GM21737 (cell line): Measurements from ENCODE around the gene MYH15.

Experiments used
- ATAC-seq: cut with Tn5 transposase; IDR thresholded peaks from one replicate; pipeline ENCODE4 v1.9.1; 2021; ENCODE audit warnings: mild to moderate bottlenecking, moderate library complexity; ENCODE audit not compliant: unreplicated experiment

MYH15 gene

GRCh38 chr3:108473711-108474110, 36.7 kb downstream of the MYH15 start:
- ATAC-seq: no peak

DNA sequence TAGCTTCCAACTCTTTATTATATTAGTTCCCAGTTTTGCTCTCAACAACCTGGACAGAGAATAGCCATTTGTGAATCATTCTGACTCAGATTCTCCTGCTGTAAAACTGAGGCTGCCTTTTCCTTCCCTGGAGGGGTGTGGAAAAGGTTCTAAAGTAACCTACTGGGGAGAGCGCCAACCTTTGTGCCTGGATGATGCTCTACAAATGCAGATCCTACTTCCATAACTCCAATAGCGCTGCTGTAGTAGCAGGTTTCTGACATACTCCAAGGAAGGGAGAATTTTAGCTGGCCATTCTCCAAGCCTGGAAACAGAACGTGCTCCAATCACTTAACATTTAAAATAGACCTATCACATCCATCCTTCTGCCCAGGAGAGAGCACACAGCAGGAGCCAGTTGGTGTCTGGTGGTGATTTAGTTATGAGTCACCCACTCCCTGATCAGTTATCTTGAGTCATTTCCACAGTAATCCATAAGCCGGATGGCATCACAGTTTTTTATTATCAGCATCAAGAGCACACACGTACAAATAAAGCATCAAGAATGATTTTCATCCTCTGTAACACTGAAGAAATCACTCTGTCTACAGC, 38.3 kb downstream of the MYH15 start:
- ATAC-seq: no peak

DNA sequence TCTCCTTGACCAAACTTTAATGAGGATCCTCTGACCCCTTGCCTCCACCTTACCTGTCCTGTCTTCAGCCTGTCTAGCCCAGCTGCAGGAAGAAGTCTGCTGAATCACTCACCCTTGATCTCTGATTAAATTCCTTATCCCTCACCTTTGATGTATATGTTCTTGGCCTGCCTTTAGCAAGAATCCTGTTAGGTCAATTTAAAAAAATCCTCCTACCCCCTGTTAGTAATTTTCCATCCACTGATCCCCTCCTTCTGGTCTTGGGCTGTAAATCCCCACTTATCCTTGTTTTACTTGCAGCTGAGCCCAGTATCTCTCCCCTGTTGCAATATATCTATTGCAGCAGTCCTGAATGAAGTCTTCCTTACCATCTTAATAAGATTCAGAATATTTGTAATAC, 39.0 kb downstream of the MYH15 start:
- no peak for ATAC-seq

- ATAC-seq: no peak
Observed at GRCh38 chr3:108469126-108469525, 41.3 kb downstream of the MYH15 start.

DNA sequence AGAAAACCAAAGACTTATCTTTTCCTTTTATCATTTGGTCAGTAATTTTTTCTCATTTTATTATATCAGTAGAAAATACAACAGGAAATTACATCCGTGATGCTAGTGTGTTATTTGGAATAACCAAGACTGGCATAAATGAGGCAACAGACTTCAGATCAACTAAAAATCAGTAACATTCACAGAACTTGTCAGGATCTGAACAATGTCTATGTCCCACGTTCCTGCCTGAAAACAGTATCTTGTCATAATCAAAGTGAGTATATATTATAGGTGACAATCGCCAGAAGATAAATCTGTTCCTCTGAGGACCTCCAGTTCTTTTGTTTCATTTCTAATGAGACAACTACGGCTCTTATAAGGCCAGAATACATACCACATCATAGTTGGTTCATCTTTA, 41.8 kb downstream of the MYH15 start:
- ATAC-seq: no peak

GRCh38 chr3:108462899-108463298, 47.5 kb downstream of the MYH15 start:
- ATAC-seq: no peak

- ATAC-seq: no peak
Observed at GRCh38 chr3:108461661-108462111, 48.7 kb downstream of the MYH15 start.

DNA sequence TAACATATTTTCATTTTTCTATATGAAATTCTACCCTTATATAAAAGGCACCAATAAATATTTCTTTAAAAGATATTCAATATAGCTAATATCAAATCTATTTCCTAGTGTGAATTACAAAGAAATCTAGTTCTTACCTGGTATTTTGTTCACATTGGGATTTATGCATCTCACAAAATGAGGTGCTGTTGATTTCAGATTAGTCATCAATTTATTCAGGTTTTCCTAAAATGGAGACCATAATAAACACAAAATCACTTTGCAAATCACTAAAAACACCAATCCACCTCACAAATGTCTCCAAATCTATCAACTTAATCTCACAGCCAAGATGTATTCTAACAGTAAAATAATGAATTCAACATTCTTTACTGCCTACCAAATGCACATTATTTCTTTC, 51.2 kb downstream of the MYH15 start:
- ATAC-seq: no peak

GRCh38 chr3:108455212-108455705, 55.1 kb downstream of the MYH15 start:
- no peak for ATAC-seq

DNA sequence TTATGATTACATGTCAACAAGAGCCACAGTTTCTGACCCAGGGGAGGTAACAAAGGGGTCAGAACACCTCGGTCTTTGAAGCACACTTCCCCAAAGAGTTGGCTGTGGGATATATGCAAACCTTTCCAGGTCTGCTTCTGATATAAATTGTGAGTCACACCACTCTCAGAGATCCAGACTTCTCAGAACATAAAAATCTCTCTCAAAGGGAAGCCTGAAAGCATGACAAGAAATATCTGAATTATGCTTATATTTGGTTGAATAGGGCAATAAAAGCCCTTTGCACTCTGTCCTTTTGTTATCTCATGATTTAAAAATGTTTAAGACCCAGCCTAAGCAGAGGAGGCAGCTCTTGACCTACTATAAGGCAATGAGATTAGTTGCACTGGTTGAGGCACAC, 56.8 kb downstream of the MYH15 start:
- no peak for ATAC-seq

DNA sequence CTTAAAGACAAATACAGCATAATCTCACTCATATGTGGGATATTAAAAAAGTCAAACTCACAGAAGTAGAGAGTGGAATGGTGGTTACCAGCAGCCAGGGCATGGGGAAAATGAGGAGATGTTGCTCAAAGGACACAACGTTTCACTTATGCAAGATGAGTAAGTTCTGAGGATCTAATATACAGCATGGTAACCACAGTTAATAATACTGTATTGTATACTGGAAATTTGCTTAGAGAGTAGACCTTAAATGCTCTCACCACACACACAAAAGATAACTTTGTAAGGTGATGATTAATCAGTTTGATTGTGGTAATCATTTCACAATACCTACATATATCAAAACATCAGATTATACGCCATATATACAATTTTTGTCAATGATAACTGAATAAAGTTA, 60.0 kb downstream of the MYH15 start:
- ATAC-seq: no peak

- no peak for ATAC-seq
Observed at GRCh38 chr3:108448593-108448992, 61.8 kb downstream of the MYH15 start.

- ATAC-seq: no peak
Observed at GRCh38 chr3:108447096-108447847, 63.1 kb downstream of the MYH15 start.

GRCh38 chr3:108442281-108442680, 68.1 kb downstream of the MYH15 start:
- ATAC-seq: no peak

DNA sequence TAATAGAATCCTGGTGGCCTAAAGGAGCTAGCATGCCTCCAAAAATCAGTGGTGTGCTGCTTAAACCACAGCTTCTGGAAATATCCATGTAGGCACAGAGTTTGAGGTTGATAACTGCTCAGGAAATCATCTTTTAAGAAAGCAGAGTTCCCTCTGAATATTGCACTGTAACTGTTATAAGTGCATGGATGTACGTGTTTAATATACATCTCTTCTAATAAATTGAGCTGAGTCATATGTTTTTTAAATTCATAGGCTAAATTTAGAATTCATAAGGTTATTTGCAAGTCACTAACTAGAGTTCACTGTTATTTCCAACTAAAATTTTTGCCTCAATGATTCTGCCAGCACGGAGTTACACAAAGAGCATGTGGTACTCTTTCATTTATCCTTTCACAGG, 68.9 kb downstream of the MYH15 start:
- ATAC-seq: no peak

GRCh38 chr3:108441071-108441507, 69.3 kb downstream of the MYH15 start:
- ATAC-seq: no peak

GRCh38 chr3:108438542-108438941, 71.9 kb downstream of the MYH15 start:
- no peak for ATAC-seq

DNA sequence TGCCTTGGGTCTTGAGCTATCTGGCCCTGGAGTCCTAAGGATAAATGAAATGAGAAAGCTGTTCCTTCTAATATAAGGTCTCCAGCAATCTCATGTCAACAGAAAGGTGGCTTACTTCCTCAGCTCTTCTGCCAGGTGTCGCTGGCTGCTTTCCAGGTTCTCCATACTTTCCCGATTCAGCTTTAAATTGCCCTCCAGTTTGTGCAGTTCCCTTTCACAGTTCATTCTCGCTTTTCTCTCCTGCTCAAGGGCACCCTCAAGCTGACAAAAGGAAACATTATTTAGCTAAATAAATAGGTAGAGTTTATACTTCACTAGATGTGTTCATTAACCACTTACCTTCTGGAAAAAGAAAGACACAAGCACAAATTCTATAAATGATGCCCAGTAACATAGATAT, 73.0 kb downstream of the MYH15 start:
- no peak for ATAC-seq

GRCh38 chr3:108433928-108434327, 76.5 kb downstream of the MYH15 start:
- ATAC-seq: no peak

- no peak for ATAC-seq
Observed at GRCh38 chr3:108432431-108432830, 78.0 kb downstream of the MYH15 start.

- no peak for ATAC-seq
Observed at GRCh38 chr3:108430540-108430939, 79.9 kb downstream of the MYH15 start.

DNA sequence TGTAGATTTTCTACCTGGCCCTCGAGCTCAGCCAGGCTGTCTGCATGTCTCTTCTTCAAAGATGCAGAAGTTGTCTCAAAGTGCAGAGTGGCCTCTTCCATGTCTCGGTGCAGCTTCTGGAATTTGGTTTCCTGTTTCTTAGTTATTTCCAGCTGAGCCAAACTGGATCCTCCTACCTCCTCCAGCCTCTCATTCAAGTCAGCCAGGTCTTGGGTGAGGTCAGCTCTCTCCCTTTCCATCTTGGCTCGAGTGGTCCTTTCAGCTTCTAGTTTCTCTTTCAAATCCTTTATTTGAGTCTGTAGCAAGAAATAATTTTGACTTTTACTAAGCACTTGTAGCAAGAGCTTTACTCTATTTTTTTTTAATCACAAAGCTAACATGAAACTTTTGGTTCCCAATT, 81.8 kb downstream of the MYH15 start:
- ATAC-seq: no peak
